ENCODE results near the gene B4GALNT3. TPM values are rescaled to one million over a fixed set of nuclear protein-coding genes. Genes with fewer than 3 reads are reported as not detected.

Gene B4GALNT3
- total and polyA plus RNA-seq, 10 of the 15 experiments (the other 5 are each of a cell fraction or from before 2014, with no cell fraction given) = 0.05 to 4.2 (median 2.7) TPM; not detected in 1

- Histone ChIP-seq H3K79me2 (ENCODE audit: control insufficient read depth, insufficient read depth, low read length) (no peaks in the 10 kb centered on the region), H2AFZ (ENCODE audit: control insufficient read depth, low read depth, low read length) (no peak overlapping the region), H3K4me3 (no peak overlapping the region), H3K36me3 (ENCODE audit: control insufficient read depth in 2 of 2, insufficient read depth in 2 of 2, low read length in 1 of 2) (no peaks in the 10 kb centered on the region), H3K9ac (ENCODE audit: control insufficient read depth, insufficient read depth, low read length) (no peak overlapping the region), H3K27ac (ENCODE audit: control insufficient read depth, insufficient read depth) (no peak overlapping the region), H3K4me1 (ENCODE audit: control insufficient read depth, insufficient read depth, low read length) (no peaks in the 10 kb centered on the region), H3K27me3 (replicated peaks in 1 of 2; ENCODE audit: control insufficient read depth in 2 of 2, insufficient read depth in 2 of 2, low read length in 1 of 2) (peaks cover 0 to 1% of the 10 kb centered on the region in 2 experiments; a peak in 2 of 4 replicates), H4K20me1 (ENCODE audit: control insufficient read depth, insufficient read depth) (no peaks in the 10 kb centered on the region), H3K9me3 (replicated peaks; ENCODE audit: control insufficient read depth, insufficient read depth, low read length) (peaks cover 3% of the 10 kb centered on the region; the same call in 2 of the 3 replicates), H3K4me2 (ENCODE audit: control insufficient read depth, insufficient read depth) (no peak overlapping the region)
- FAIRE-seq = no peak
- no peak for TF ChIP-seq MLLT1 (IDR thresholded peaks at IDR 0.05)
- ChIA-PET POLR2A (no interaction called here), CTCF (interaction anchor here (1.8 kb wide), 1 partner anchor 12 kb away, joined by 3 read pairs; no protein-coding TSS in a partner anchor), SMC1A (ENCODE audit: uncharacterized antibody, unreplicated experiment) (no interaction called here), RAD21 (ENCODE audit: unreplicated experiment) (no interaction called here)
- in situ Hi-C loops (cut with MboI) (no loop called here), intact Hi-C loops (cut with micrococcal nuclease; ENCODE audit: unreplicated experiment) (no loop called here)
- BruUV-seq (replicated peaks) = no TSS peak
- ATAC-seq = no peak
- no peak for DNase-seq (ENCODE audit: low read depth, low spot score)
- WGBS (ENCODE audit: insufficient coverage, insufficient replicate concordance, low lambda C conversion rate, missing lambda C conversion rate) = 6% methylated on average over 4 of the region's 4 CpGs
Observed at GRCh38 chr12:527729-528128, 68.0 kb downstream of the B4GALNT3 start.

- Histone ChIP-seq H3K36me3 (ENCODE audit: control insufficient read depth in 2 of 2, insufficient read depth in 2 of 2, low read length in 1 of 2) (no peaks in the 10 kb centered on the region), H2AFZ (ENCODE audit: control insufficient read depth, low read depth, low read length) (no peak overlapping the region), H3K4me2 (ENCODE audit: control insufficient read depth, insufficient read depth) (no peak overlapping the region), H3K27ac (ENCODE audit: control insufficient read depth, insufficient read depth) (no peak overlapping the region), H3K4me3 (no peak overlapping the region), H3K79me2 (ENCODE audit: control insufficient read depth, insufficient read depth, low read length) (no peaks in the 10 kb centered on the region), H3K27me3 (replicated peaks in 1 of 2; ENCODE audit: control insufficient read depth in 2 of 2, insufficient read depth in 2 of 2, low read length in 1 of 2) (peaks cover 0 to 1% of the 10 kb centered on the region in 2 experiments; a peak in 2 of 4 replicates), H4K20me1 (ENCODE audit: control insufficient read depth, insufficient read depth) (no peaks in the 10 kb centered on the region), H3K9me3 (replicated peaks; ENCODE audit: control insufficient read depth, insufficient read depth, low read length) (peaks cover 3% of the 10 kb centered on the region; the same call in 2 of the 3 replicates), H3K9ac (ENCODE audit: control insufficient read depth, insufficient read depth, low read length) (no peak overlapping the region), H3K4me1 (ENCODE audit: control insufficient read depth, insufficient read depth, low read length) (no peaks in the 10 kb centered on the region)
- no peak for FAIRE-seq
- ATAC-seq = no peak
- in situ Hi-C loops (cut with MboI) (no loop called here), intact Hi-C loops (cut with micrococcal nuclease; ENCODE audit: unreplicated experiment) (loop anchor here (5.0 kb wide), 1 partner anchor 73 kb away; the partner anchor contains the start of gene B4GALNT3)
- ChIA-PET SMC1A (ENCODE audit: uncharacterized antibody, unreplicated experiment) (interaction anchor here (0.6 kb wide), 1 partner anchor 974 kb away, joined by 3 read pairs; no protein-coding TSS in a partner anchor), CTCF (interaction anchor here (1.6 kb wide), 1 partner anchor 15 kb away, joined by 3 read pairs; no protein-coding TSS in a partner anchor), RAD21 (ENCODE audit: unreplicated experiment) (no interaction called here), POLR2A (no interaction called here)
- no TSS peak for BruUV-seq (replicated peaks)
- WGBS (ENCODE audit: insufficient coverage, insufficient replicate concordance, low lambda C conversion rate, missing lambda C conversion rate) = 42% methylated on average over 6 of the region's 6 CpGs
- DNase-seq (ENCODE audit: low read depth, low spot score) = no peak
- no peak for TF ChIP-seq RAD51 (IDR thresholded peaks at IDR 0.05)
- no peak for TF ChIP-seq ZNF592 (IDR thresholded peaks at IDR 0.05)
- no peak for TF ChIP-seq CEBPZ (IDR thresholded peaks at IDR 0.05; ENCODE audit: low read depth, low read length)
- no peak for TF ChIP-seq ZNF622 (IDR thresholded peaks at IDR 0.05)
- no peak for TF ChIP-seq PML (IDR thresholded peaks at IDR 0.05; ENCODE audit: low read length)
- TF ChIP-seq SIX5 (IDR thresholded peaks at IDR 0.05; ENCODE audit: low read depth, low read length, severe bottlenecking) = no peak
- no peak for TF ChIP-seq YY1 (IDR thresholded peaks at IDR 0.05; ENCODE audit: low read depth, low read length)
Observed at GRCh38 chr12:530308-530707, 70.6 kb downstream of the B4GALNT3 start.

Data from GM12878 (cell line).